HepG2 (cell line): Measurements from ENCODE around the gene KMT2A. TPM values are rescaled to one million over a fixed set of nuclear protein-coding genes. Genes with fewer than 3 reads are reported as not detected.

Source experiments
- DRAP1 ChIP-seq: IDR thresholded peaks from 2 replicates; pipeline ENCODE4 v1.6.1; 2016; ENCODE audit warnings: missing genetic modification reagents, missing compliant biosample characterization
- GATA4 ChIP-seq: sonication (generic); IDR thresholded peaks from 2 replicates; pipeline ENCODE4 v1.6.1; 2016; ENCODE audit warnings: antibody characterized with exemption, low read depth, borderline replicate concordance
- GLMP ChIP-seq: sonication (generic); formaldehyde crosslinking; IDR thresholded peaks from 2 replicates; pipeline ENCODE4 v1.9.0; 2021; ENCODE audit warnings: missing genetic modification reagents, mild to moderate bottlenecking, borderline replicate concordance
- HOXA3 ChIP-seq: sonication (generic); formaldehyde crosslinking; IDR thresholded peaks from 2 replicates; pipeline ENCODE4 v1.5.0; 2020; ENCODE audit warnings: missing genetic modification reagents
- IKZF4 ChIP-seq: sonication (generic); formaldehyde crosslinking; IDR thresholded peaks from 2 replicates; pipeline ENCODE4 v1.5.1; 2020; ENCODE audit warnings: borderline replicate concordance, mild to moderate bottlenecking, low read depth, missing genetic modification reagents; ENCODE audit errors: not compliant biosample characterization
- MIER3 ChIP-seq: IDR thresholded peaks from 2 replicates; pipeline ENCODE4 v1.6.1; 2016; ENCODE audit warnings: missing compliant biosample characterization, borderline replicate concordance
- NR0B2 ChIP-seq: sonication (generic); formaldehyde crosslinking; IDR thresholded peaks from 2 replicates; pipeline ENCODE4 v1.4.0; 2020; ENCODE audit warnings: mild to moderate bottlenecking, missing genetic modification reagents
- NR1H2 ChIP-seq: sonication (generic); formaldehyde crosslinking; IDR thresholded peaks from 2 replicates; pipeline ENCODE4 v1.8.1; 2022; ENCODE audit warnings: low read depth, missing genetic modification reagents, borderline replicate concordance
- NR2F6 ChIP-seq, 2 experiments: IDR thresholded peaks; 2 replicates each; pipeline ENCODE4 v1.6.1; 2016; ENCODE audit warnings: antibody characterized with exemption in 1 of 2, mild to moderate bottlenecking in 1 of 2
- RXRB ChIP-seq: IDR thresholded peaks from 2 replicates; pipeline ENCODE4 v1.6.1; 2016; ENCODE audit warnings: borderline replicate concordance, missing genetic modification reagents, missing compliant biosample characterization
- TOPORS ChIP-seq: sonication (generic); formaldehyde crosslinking; IDR thresholded peaks from 2 replicates; pipeline ENCODE4 v1.8.0; 2023; ENCODE audit warnings: mild to moderate bottlenecking, missing genetic modification reagents
- YEATS2 ChIP-seq: sonication (generic); formaldehyde crosslinking; IDR thresholded peaks from 2 replicates; pipeline ENCODE4 v1.4.0; 2020; ENCODE audit warnings: missing genetic modification reagents, borderline replicate concordance
- ZNF253 ChIP-seq: sonication (generic); formaldehyde crosslinking; IDR thresholded peaks from 2 replicates; pipeline ENCODE4 v1.8.0; 2022; ENCODE audit warnings: mild to moderate bottlenecking, missing genetic modification reagents, borderline replicate concordance
- ZNF441 ChIP-seq: sonication (generic); formaldehyde crosslinking; IDR thresholded peaks from 2 replicates; pipeline ENCODE4 v1.7.0; 2021; ENCODE audit warnings: missing genetic modification reagents, borderline replicate concordance
- ZNF510 ChIP-seq: sonication (generic); formaldehyde crosslinking; IDR thresholded peaks from 2 replicates; pipeline ENCODE4 v1.4.0; 2020; ENCODE audit warnings: low read depth, mild to moderate bottlenecking, missing genetic modification reagents
- ZNF547 ChIP-seq: sonication (generic); formaldehyde crosslinking; IDR thresholded peaks from 2 replicates; pipeline ENCODE4 v1.5.1; 2020; ENCODE audit warnings: mild to moderate bottlenecking, missing genetic modification reagents
- ZNF691 ChIP-seq: sonication (generic); formaldehyde crosslinking; IDR thresholded peaks from 2 replicates; pipeline ENCODE4 v1.4.0; 2020; ENCODE audit warnings: missing genetic modification reagents, low read depth, mild to moderate bottlenecking, borderline replicate concordance
- ZNF746 ChIP-seq: sonication (generic); formaldehyde crosslinking; IDR thresholded peaks from 2 replicates; pipeline ENCODE4 v1.8.0; 2022; ENCODE audit warnings: mild to moderate bottlenecking, missing genetic modification reagents
- ZZZ3 ChIP-seq: sonication (generic); formaldehyde crosslinking; IDR thresholded peaks from 2 replicates; pipeline ENCODE4 v1.4.0; 2020; ENCODE audit warnings: missing genetic modification reagents, mild to moderate bottlenecking, borderline replicate concordance
- polyA plus RNA-seq, 8 experiments: library from polyadenylated mRNA; depleted of rRNA in 3 of 8; stranded (reverse) in 7 of 8; unstranded in 1 of 8; fragments of >200 nt; fragmentation: Illumina TruSeq in 4 of 8; extraction: Trizol in 4 of 8; gene quantifications; 2 replicates each; pipeline versions ENCODE4 v1.2.1 to v1.2.3, GENCODE V29; 2011 to 2016; ENCODE audit warnings: low read depth in 4 of 8, missing spikeins in 1 of 8, mixed read lengths in 1 of 8; ENCODE audit not compliant: insufficient read depth in 1 of 8
- total RNA-seq, 5 experiments: library from RNA; depleted of rRNA; stranded (reverse); fragments of >200 nt; fragmentation: Illumina TruSeq; extraction: Trizol; gene quantifications; 2 replicates each; pipeline ENCODE4 v1.2.3, GENCODE V29; 2016; ENCODE audit warnings: low read depth in 1 of 5
- TF ChIP-seq, protein P1 (sequence below): sonication (generic); formaldehyde crosslinking; IDR thresholded peaks from 2 replicates; pipeline ENCODE4 v1.5.0; 2020; ENCODE audit warnings: missing genetic modification reagents
- TF ChIP-seq, protein P2 (sequence below): sonication (generic); formaldehyde crosslinking; conservative IDR thresholded peaks from 2 replicates; pipeline ENCODE4 v1.8.0; 2022; ENCODE audit warnings: mild to moderate bottlenecking, moderate library complexity, missing genetic modification reagents

The KMT2A gene
- total and polyA plus RNA-seq, 2 of the 13 experiments (the other 11 are each of a cell fraction or from before 2014, with no cell fraction given) = 12.4 to 20.0 TPM

DNA sequence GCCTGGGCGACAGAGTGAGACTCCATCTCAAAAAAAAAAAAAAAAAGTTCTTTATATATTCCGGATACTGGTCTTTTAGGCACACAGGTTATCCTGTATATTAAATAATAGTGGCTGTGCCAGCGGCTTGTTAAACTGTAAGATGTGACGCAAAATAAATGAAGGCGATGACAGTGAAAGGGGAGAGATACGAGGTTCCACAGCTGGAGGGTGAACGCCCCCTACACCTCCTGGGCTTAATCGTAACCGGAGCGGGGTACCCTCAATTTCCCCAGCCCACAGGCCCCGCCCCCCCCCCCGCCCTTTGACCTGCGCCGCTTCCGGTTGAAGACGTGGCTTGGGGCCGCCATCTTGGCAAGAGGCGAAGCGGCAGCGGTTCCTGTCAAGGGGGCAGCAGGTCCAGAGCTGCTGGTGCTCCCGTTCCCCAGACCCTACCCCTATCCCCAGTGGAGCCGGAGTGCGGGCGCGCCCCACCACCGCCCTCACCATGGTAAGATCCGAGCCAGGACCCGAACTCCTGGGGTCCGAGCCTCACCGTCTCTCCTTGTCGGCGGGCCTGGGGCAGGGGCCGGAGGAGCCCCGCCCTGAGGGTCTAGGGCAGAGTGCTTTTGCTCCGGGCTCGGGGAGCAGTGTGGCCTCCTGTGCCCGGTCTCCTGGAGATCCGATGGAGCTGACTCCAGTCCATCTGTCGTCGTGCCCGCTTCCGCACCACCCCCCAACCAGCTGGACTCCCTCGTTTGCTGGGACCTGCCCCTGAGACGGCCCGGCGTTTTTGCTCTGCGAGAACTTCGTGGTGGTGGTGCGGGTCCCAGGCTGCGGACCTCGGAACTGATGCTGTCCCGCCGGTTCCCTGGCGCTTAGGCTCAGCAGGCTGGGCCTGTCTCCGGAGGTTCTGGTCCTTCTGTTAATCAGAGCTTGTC lies 136.0 kb downstream of the KMT2A start, which contains the start of gene ARCN1 (continued):
- TF ChIP-seq, protein P1, sequence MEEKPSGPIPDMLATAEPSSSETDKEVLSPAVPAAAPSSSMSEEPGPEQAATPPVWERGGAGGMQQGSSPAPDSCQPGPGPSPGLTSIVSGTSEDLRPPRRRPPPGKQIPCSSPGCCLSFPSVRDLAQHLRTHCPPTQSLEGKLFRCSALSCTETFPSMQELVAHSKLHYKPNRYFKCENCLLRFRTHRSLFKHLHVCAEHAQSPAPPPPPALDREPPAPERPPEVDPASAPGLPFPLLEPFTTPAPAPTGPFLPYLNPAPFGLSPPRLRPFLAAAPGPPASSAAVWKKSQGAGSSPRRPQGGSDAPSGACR (CRISPR knock-in tag) = peak; percentile 50; the same call in 1 of the 2 replicates
- TF ChIP-seq DRAP1 (CRISPR knock-in tag) = no peak; the same call in 1 of the 2 replicates
- 0 out of 2 replicates have a peak, but pooled peaks have one; percentile 35 for TF ChIP-seq NR1H2 (CRISPR knock-in tag)
- no peak for TF ChIP-seq GATA4
- TF ChIP-seq ZNF441 (CRISPR knock-in tag) = no peak
- no peak; the same call in 1 of the 2 replicates for TF ChIP-seq NR0B2
- peak; percentile 85 for TF ChIP-seq HOXA3 (CRISPR knock-in tag)
- TF ChIP-seq GLMP (CRISPR knock-in tag) = no peak
- no peak; the same call in 1 of the 2 replicates for TF ChIP-seq YEATS2
- TF ChIP-seq ZNF746 (CRISPR knock-in tag) = no peak
- peak; percentile 55 for TF ChIP-seq NR2F6 (IDR thresholded peaks at IDR 0.05)
- no peak for TF ChIP-seq NR2F6 (CRISPR knock-in tag; IDR thresholded peaks at IDR 0.05)
- no peak for TF ChIP-seq RXRB (CRISPR knock-in tag)
- 0 out of 2 replicates have a peak, but pooled peaks have one; percentile 7 for TF ChIP-seq ZNF253 (CRISPR knock-in tag)
- TF ChIP-seq ZNF510 (CRISPR knock-in tag) = no peak
- TF ChIP-seq IKZF4 (CRISPR knock-in tag) = peak; percentile 53
- TF ChIP-seq MIER3 (CRISPR knock-in tag) = no peak
- no peak for TF ChIP-seq TOPORS (CRISPR knock-in tag)
- no peak for TF ChIP-seq ZNF691
- peak; percentile 70 for TF ChIP-seq ZNF547 (CRISPR knock-in tag)
- no peak for TF ChIP-seq ZZZ3
- TF ChIP-seq, protein P2, sequence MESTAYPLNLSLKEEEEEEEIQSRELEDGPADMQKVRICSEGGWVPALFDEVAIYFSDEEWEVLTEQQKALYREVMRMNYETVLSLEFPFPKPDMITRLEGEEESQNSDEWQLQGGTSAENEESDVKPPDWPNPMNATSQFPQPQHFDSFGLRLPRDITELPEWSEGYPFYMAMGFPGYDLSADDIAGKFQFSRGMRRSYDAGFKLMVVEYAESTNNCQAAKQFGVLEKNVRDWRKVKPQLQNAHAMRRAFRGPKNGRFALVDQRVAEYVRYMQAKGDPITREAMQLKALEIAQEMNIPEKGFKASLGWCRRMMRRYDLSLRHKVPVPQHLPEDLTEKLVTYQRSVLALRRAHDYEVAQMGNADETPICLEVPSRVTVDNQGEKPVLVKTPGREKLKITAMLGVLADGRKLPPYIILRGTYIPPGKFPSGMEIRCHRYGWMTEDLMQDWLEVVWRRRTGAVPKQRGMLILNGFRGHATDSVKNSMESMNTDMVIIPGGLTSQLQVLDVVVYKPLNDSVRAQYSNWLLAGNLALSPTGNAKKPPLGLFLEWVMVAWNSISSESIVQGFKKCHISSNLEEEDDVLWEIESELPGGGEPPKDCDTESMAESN (CRISPR knock-in tag) = 0 out of 2 replicates have a peak, but pooled peaks have one; percentile 21
